Pancreas (tissue), 10 donors: ENCODE results near the gene RYK. TPM values are rescaled to one million over a fixed set of nuclear protein-coding genes. Genes with fewer than 3 reads are reported as not detected.
"Not testable (repeated sequence)": the region's sequence is repeated elsewhere in the genome, so short reads cannot be mapped to it uniquely, and the experiment has no call there.

Source experiments
- ATAC-seq, 4 donors: fragments of 200-7000 bp; cut with Tn5 transposase; one replicate each; pipeline versions ENCODE4 v1.8.0 to v1.9.1; 2020; ENCODE audit warnings: mild to moderate bottlenecking in 4 of 4, moderate library complexity in 4 of 4
- DNase-seq, 6 donors: peaks; one replicate each; pipeline ENCODE4 v3.0.0-alpha.2; 2020
- FAIRE-seq: peaks from 2 replicates; lab custom pipeline; 2012; peaks lifted over from hg19 to GRCh38; lab: Jason Lieb, UNC
- H3K27ac ChIP-seq, 4 donors: fragments of 200-600 bp; sonication (generic); 1 replicate in 3 of 4; 2 replicates in 1 of 4; pipeline versions ENCODE4 v1.5.0 to v1.8.0; 2020
- H3K27me3 ChIP-seq, 4 donors: fragments of 200-600 bp; one replicate each; pipeline ENCODE4 v1.8.0; 2021
- H3K36me3 ChIP-seq, 3 donors: fragments of 200-600 bp; sonication (generic) in 1 of 3; one replicate each; pipeline versions ENCODE4 v1.5.0 to v1.8.0; 2020 to 2021
- H3K4me1 ChIP-seq, 3 donors: fragments of 200-600 bp; one replicate each; pipeline ENCODE4 v1.8.0; 2021
- H3K4me3 ChIP-seq, 4 donors: fragments of 200-600 bp; sonication (generic) in 2 of 4; one replicate each; pipeline versions ENCODE4 v1.5.0 to v1.8.0; 2020 to 2021
- H3K9me3 ChIP-seq, 4 donors: fragments of 200-600 bp; one replicate each; pipeline ENCODE4 v1.8.0; 2021
- CTCF ChIP-seq, 4 donors: fragments of 200-600 bp; sonication (generic) in 3 of 4; IDR thresholded peaks; one replicate each; pipeline versions ENCODE4 v1.5.0 to v1.8.0; 2021; ENCODE audit warnings: antibody characterized with exemption in 4 of 4
- WGBS, 2 donors: extraction: QIAGEN DNeasy Blood & Tissue Kit; methylation state at CpG; one replicate each; pipeline ENCODE4 v1.1.7; 2013; 5-methylcytosine and 5-hydroxymethylcytosine counted together
- intact Hi-C, 3 donors: fragments of 100-400 bp; cut with DNase I; formaldehyde crosslinking; loops; one replicate each; pipeline versions ENCODE4 v1.11.1 to v1.14.2; 2022
- polyA plus RNA-seq, 2 donors: library from polyadenylated mRNA; stranded (reverse); fragments of 200-250 nt; gene quantifications; one replicate each; pipeline ENCODE4 v1.2.3, GENCODE V29; 2013
- total RNA-seq, 6 donors: library from RNA; stranded (reverse); fragmentation: NEBNext Ultra II Directional in 4 of 6; extraction: Animal tissue kit (Norgen Biotek cat#: 25700) in 4 of 6; gene quantifications; one replicate each; pipeline versions ENCODE4 v1.2.1 to v1.2.4, GENCODE V29; 2021 to 2023
- donor health status: healthy with polysubstance abuse.
- donor health status: DM: no; HTN: no; CAD: no; lungs with moderate emphysema.
- donor health status: DM: no; HTN: no; CAD: no.
- donor health status: control.
- donor health status: control.
- donor health status: Bipolar disorder and iron deficiency.
- donor health status: DM: yes; HTN: yes; CAD: no.
- donor health status: DM: no; HTN: no; CAD: no.
- donor health status: DM: no; HTN: no; CAD: no.
- donor health status: DM: yes; HTN: yes; CAD: no.

The RYK gene
- total and polyA plus RNA-seq, 8 donors, result 13.8 to 31.9 (median 20.5) TPM

- ATAC-seq, result no peak
- H3K27me3 ChIP-seq, result no peaks in the 10 kb centered on the region
- no peak overlapping the region for H3K27ac ChIP-seq
- TF ChIP-seq CTCF (IDR thresholded peaks at IDR 0.05), result no peak
- no peak overlapping the region for H3K4me3 ChIP-seq
- no peaks in the 10 kb centered on the region for H3K9me3 ChIP-seq
- 91 to 94% methylated on average over 4 of the region's 4 CpGs for WGBS, 2 donors
- no peak for FAIRE-seq
- no peak for DNase-seq
- intact Hi-C loops, result no loop called here
- no peaks in the 10 kb centered on the region for H3K4me1 ChIP-seq
- peaks cover 0 to 7% (median under 1%) of the 10 kb centered on the region in 3 donors for H3K36me3 ChIP-seq
These were observed 45.2 kb downstream of the RYK start for GRCh38 chr3:134205451-134205850.

DNA sequence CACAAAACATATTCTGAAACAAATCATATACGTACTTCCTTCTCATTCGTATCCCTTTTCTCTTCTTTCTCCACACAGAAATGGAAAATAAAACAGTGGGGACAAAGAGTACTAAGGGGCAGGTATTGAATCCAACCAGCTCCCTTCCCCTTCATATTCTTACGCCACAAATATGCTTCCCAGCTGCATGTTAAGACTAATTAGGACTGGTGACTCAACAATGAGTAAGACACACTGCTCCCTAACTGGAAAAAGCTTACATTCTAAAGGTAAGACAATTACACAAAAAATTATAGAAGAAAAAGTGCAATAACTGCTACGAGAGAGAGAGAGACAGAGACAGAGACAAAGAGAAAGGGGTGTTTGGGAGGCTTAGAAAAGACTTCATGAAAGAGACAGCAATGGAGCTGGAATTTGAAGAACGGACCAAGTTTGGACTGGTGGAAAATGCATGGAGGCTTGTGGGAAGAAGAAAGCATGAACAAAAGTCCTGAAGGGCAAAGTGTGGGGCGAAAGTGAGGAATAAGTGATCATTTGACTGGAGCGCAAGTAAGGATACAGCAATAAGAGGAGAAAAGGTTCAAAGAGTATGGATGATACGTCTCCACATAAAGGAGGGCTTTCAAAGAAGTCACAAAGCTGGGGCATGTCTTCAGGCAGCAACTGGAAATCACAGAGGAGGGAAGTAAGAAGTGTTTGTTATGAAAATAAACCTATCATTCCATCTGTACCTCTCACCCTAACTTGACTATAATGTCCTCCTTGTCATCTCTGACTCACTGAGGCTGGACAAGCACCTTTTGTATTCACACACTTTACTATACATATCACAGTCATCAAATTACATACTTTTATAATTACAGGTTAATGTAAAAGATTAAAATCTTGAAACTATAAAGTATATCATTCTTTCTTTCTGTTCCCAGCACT is 49.2 kb downstream of the RYK start:
- Histone ChIP-seq H3K9me3 (no peaks in the 10 kb centered on the region), H3K4me1 (no peaks in the 10 kb centered on the region), H3K27me3 (no peaks in the 10 kb centered on the region), H3K36me3 (peaks cover 0 to 7% (median 3%) of the 10 kb centered on the region in 3 donors), H3K4me3 (no peak overlapping the region), H3K27ac (no peak overlapping the region)
- intact Hi-C loops, result no loop called here
- no peak for FAIRE-seq
- DNase-seq, result no peak
- TF ChIP-seq CTCF (IDR thresholded peaks at IDR 0.05), result no peak
- no peak for ATAC-seq
- WGBS, 2 donors, result 91 to 97% methylated on average over 8 of the region's 8 CpGs

GRCh38 chr3:134199880-134200279 is 50.8 kb downstream of the RYK start:
- H3K27me3 ChIP-seq, H3K9me3 ChIP-seq, FAIRE-seq, H3K4me1 ChIP-seq, intact Hi-C loops, H3K4me3 ChIP-seq, ATAC-seq, H3K36me3 ChIP-seq, H3K27ac ChIP-seq, DNase-seq: not testable (repeated sequence)
- WGBS, 2 donors, result 90 to 94% methylated on average over 8 of the region's 8 CpGs

- WGBS, 2 donors, result 85 to 87% methylated on average over 3 of the region's 3 CpGs
- no peak overlapping the region for H3K4me3 ChIP-seq
- DNase-seq (no peak), ATAC-seq (no peak), FAIRE-seq (no peak)
- H3K36me3 ChIP-seq, result peaks cover 0 to 7% (median 3%) of the 10 kb centered on the region in 3 donors
- H3K4me1 ChIP-seq, result no peaks in the 10 kb centered on the region
- intact Hi-C loops, result no loop called here
- H3K27me3 ChIP-seq, result no peaks in the 10 kb centered on the region
- no peaks in the 10 kb centered on the region for H3K9me3 ChIP-seq
- H3K27ac ChIP-seq, result no peak overlapping the region
- no peak for TF ChIP-seq CTCF (IDR thresholded peaks at IDR 0.05)
These were observed 51.4 kb downstream of the RYK start for GRCh38 chr3:134199240-134199639.

DNA sequence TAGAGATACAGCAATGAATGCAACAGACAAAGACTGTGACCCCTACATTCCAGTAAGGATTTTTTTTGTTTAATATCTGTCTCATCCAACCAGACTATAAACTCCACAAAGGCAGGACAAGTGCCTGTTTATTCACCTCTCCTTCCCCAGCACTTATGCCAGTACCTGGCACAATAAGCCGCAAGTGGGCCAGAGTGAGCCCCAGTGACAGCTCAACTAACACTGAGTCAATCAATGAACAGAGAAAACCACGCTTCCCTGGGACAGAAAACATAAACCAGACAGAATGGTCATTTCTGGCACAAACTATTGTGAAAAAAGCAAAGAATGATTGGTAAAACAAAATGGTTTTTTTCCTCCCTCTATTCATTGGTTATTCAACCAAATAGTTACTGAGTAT is 52.2 kb downstream of the RYK start:
- no peak for ATAC-seq
- Histone ChIP-seq H3K4me1 (no peaks in the 10 kb centered on the region), H3K9me3 (no peaks in the 10 kb centered on the region), H3K36me3 (peaks cover 0 to 7% (median 3%) of the 10 kb centered on the region in 3 donors), H3K4me3 (no peak overlapping the region), H3K27me3 (no peaks in the 10 kb centered on the region), H3K27ac (no peak overlapping the region)
- intact Hi-C loops, result no loop called here
- no peak for FAIRE-seq
- 90 to 99% methylated on average over 2 of the region's 2 CpGs for WGBS, 2 donors
- DNase-seq, result no peak
- TF ChIP-seq CTCF (IDR thresholded peaks at IDR 0.05), result no peak
